NCI-H1417 treated with DMSO at 0.1 percent for 48 hours (cell line): ENCODE results near the gene FBXO33.

Experiments used
- DNase-seq: peaks from one replicate; lab custom pipeline; 2025; lab: John Stamatoyannopoulos, UW

Gene FBXO33

GRCh38 chr14:39430762-39431415, 1.3 kb downstream of the FBXO33 start:
- DNase-seq, result no peak

- no peak for DNase-seq
Observed at GRCh38 chr14:39428118-39428517, 4.1 kb downstream of the FBXO33 start.

GRCh38 chr14:39426605-39427004, 5.6 kb downstream of the FBXO33 start:
- no peak for DNase-seq

GRCh38 chr14:39425947-39426346, 6.3 kb downstream of the FBXO33 start:
- no peak for DNase-seq

- DNase-seq, result no peak
Observed at GRCh38 chr14:39423793-39424192, 8.4 kb downstream of the FBXO33 start.

- no peak for DNase-seq
Observed at GRCh38 chr14:39422243-39422642, 10.0 kb downstream of the FBXO33 start.

GRCh38 chr14:39419272-39419671, 13.0 kb downstream of the FBXO33 start:
- no peak for DNase-seq

GRCh38 chr14:39417014-39417413, 15.2 kb downstream of the FBXO33 start:
- no peak for DNase-seq

- DNase-seq, result no peak
Observed at GRCh38 chr14:39416072-39416471, 16.2 kb downstream of the FBXO33 start.

- DNase-seq, result no peak
Observed at GRCh38 chr14:39406560-39406959, 25.7 kb downstream of the FBXO33 start.

- DNase-seq, result no peak
Observed at GRCh38 chr14:39398382-39398781, 33.9 kb downstream of the FBXO33 start.

- no peak for DNase-seq
Observed at GRCh38 chr14:39396448-39396847, 35.8 kb downstream of the FBXO33 start.

GRCh38 chr14:39395555-39396254, 36.5 kb downstream of the FBXO33 start:
- no peak for DNase-seq

- no peak for DNase-seq
Observed at GRCh38 chr14:39393289-39393688, 38.9 kb downstream of the FBXO33 start.

GRCh38 chr14:39384177-39384576, 48.1 kb downstream of the FBXO33 start:
- no peak for DNase-seq

- DNase-seq, result no peak
Observed at GRCh38 chr14:39383741-39384140, 48.5 kb downstream of the FBXO33 start.

GRCh38 chr14:39383026-39383660, 49.1 kb downstream of the FBXO33 start:
- DNase-seq, result no peak

GRCh38 chr14:39382463-39382862, 49.8 kb downstream of the FBXO33 start:
- DNase-seq, result no peak

- DNase-seq, result no peak
Observed at GRCh38 chr14:39381366-39381765, 50.9 kb downstream of the FBXO33 start.

GRCh38 chr14:39376667-39377403, 55.4 kb downstream of the FBXO33 start:
- DNase-seq, result no peak

GRCh38 chr14:39374851-39375250, 57.4 kb downstream of the FBXO33 start:
- no peak for DNase-seq

- no peak for DNase-seq
Observed at GRCh38 chr14:39372656-39373055, 59.6 kb downstream of the FBXO33 start.

GRCh38 chr14:39370415-39370814, 61.8 kb downstream of the FBXO33 start:
- DNase-seq, result no peak
